ENCODE measurements around the gene BCLAF1.

BCLAF1 gene

DNA sequence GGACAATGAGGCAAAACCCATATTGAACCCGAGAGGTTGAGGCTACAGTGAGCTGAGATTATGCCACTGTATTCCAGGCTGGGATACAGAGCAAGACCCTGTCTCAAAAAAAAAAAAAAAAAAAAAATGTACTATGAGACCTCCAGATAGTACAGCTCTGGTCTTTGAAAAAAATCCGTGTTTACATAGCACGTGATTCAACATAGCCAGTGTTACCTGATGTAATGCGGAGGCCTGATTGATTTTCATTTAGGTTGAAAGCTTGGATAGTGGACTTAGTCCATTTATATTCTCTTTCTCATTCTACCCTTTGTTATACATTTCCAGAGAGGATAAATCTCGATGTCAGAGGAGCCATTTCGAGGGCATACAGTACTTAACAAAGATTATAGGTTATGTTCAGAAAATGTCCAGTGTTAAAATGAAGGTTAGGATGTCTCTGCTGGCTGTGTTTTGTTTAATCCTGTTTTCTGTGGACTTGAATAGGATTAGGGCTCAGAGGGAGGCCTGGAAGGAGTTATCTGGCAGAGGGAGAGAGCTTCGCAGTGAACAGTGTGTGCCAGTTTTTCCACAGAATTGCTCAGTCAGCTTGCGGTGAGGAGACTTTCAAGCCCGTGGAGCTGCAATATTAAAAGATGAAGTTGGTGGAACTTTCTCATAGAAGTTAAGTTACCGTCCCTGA is 33.9 kb upstream of the BCLAF1 start:
- FAIRE-seq (peak; percentile 90), DNase-seq (ENCODE audit: insufficient read length, low spot score) (no peak)
- TF ChIP-seq, protein P1, sequence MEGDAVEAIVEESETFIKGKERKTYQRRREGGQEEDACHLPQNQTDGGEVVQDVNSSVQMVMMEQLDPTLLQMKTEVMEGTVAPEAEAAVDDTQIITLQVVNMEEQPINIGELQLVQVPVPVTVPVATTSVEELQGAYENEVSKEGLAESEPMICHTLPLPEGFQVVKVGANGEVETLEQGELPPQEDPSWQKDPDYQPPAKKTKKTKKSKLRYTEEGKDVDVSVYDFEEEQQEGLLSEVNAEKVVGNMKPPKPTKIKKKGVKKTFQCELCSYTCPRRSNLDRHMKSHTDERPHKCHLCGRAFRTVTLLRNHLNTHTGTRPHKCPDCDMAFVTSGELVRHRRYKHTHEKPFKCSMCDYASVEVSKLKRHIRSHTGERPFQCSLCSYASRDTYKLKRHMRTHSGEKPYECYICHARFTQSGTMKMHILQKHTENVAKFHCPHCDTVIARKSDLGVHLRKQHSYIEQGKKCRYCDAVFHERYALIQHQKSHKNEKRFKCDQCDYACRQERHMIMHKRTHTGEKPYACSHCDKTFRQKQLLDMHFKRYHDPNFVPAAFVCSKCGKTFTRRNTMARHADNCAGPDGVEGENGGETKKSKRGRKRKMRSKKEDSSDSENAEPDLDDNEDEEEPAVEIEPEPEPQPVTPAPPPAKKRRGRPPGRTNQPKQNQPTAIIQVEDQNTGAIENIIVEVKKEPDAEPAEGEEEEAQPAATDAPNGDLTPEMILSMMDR (IDR thresholded peaks at IDR 0.05; ENCODE audit: insufficient read depth, missing control alignments) = no peak

GRCh38 chr6:136319732-136320131 is 30.1 kb upstream of the BCLAF1 start:
- TF ChIP-seq, protein P1 (IDR thresholded peaks at IDR 0.05; ENCODE audit: insufficient read depth, missing control alignments) = no peak

DNA sequence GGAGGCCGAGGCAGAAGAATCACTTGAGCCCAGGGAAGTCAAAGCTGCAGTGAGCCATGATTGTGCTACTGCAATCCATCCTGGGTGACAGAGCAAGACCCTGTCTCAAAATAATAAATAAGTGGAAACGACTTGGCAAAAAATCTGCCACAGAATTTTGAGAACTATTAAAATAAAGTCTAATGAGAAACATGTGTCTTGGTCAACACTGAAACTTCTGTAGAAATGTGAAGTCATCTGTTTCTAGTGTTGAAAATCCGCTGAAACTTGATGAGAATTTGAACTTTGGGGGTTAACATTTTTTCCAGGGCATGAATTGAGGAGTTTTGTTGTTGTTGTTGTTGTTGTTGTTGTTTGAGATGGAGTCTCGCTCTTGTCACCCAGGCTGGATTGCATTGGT is 29.0 kb upstream of the BCLAF1 start:
- DNase-seq (ENCODE audit: insufficient read length, low spot score) = no peak
- TF ChIP-seq, protein P1 (IDR thresholded peaks at IDR 0.05; ENCODE audit: insufficient read depth, missing control alignments) = no peak
- no peak for FAIRE-seq

More at GRCh38 chr6:136319732-136320131, 30.1 kb upstream of the BCLAF1 start:
- no peak for DNase-seq (ENCODE audit: insufficient read length, low spot score)
- FAIRE-seq = no peak

DNA sequence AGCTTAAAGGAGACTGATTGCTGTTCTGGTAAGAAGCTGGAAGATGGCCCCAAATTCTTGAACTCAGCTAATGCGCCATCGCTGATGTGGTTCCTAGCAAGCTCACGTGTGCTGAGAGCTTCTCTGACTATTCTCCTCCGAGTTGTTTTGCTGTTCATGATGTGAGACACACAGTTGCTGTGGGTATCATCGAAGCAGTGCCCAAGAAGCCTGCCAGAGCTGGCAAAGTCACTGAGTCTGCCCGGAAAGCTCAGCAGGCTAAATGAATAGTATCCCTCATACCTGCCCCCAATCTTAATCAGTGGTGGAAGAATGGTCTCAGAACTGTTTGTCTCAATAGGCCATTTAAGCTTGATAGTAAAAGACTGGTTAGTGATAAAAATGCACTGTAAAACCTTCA is 28.3 kb upstream of the BCLAF1 start:
- TF ChIP-seq, protein P1 (IDR thresholded peaks at IDR 0.05; ENCODE audit: insufficient read depth, missing control alignments) = no peak
- FAIRE-seq (no peak), DNase-seq (ENCODE audit: insufficient read length, low spot score) (no peak)

DNA sequence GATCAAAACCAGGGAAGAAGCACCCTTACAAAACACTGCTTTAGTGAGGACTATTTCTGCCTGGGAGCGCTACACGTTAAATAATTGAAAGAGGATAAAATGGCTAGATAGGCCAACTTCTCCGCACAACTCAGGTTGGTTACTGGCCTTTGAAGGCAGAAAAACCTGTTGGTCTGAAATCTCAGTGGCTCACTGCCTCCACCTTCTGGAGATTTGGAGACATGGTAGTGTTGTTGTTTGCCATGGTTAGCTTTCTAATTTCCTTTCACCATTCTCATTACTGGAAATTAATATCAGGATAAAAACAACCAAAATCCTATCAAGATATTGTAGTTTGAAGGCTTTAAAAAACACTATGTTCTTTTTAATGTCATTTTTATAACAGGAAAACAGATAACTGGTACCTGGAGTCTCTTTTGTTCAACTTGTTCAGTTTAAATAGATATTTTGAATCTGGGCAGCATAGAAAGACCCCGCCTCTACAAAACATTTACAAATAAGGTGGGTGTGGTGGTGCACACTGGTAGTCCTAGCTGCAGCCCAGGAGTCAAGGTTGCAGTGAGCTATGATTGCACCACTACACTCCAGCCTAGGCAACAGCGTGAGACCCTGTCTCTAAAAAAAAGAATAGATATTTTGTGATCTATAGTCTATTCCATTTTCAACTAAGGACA is 27.5 kb upstream of the BCLAF1 start:
- DNase-seq (ENCODE audit: insufficient read length, low spot score) = no peak
- peak; percentile 90 for FAIRE-seq
- TF ChIP-seq, protein P1 (IDR thresholded peaks at IDR 0.05; ENCODE audit: insufficient read depth, missing control alignments) = peak; percentile 94

DNA sequence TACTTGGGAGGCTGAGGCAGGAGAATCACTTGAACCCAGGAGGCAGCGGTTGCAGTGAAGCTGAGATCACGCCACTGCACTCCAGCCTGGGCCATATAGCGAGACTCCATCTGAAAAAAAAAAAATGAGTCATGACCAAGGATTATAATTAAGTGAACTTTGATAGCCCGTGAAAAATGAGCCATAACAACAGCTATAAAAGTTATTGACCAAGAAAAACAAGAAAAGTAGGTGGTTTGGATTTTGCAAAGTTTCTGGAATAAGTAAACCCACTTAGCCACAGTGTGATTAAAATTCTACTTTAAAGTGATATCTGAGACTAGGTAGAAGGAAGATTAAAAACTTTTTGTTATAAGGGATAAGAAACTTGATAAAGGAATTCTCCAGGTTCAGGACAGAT is 25.9 kb upstream of the BCLAF1 start:
- FAIRE-seq (no peak), DNase-seq (ENCODE audit: insufficient read length, low spot score) (no peak)
- TF ChIP-seq, protein P1 (IDR thresholded peaks at IDR 0.05; ENCODE audit: insufficient read depth, missing control alignments) = no peak

DNA sequence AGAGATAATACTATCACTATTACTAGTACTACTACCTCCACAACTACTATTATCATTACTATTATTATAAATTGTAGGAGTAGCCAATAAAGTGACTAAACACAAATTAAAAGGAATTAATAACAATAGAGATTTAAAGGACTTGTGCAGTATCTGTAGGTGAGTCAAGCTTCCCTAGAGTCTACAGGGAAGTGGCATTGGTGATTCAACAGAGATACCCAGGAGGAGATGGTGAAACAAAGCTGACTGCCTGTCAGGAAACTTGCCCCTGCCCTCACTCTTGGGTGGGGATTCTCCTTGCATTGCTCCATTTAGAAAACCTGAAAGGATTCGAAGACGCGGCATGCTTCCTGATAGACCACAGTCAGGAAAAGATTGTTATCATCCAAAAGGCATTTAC is 23.3 kb upstream of the BCLAF1 start:
- DNase-seq (ENCODE audit: insufficient read length, low spot score) = no peak
- TF ChIP-seq, protein P1 (IDR thresholded peaks at IDR 0.05; ENCODE audit: insufficient read depth, missing control alignments) = no peak
- FAIRE-seq = no peak
